Right cardiac atrium (tissue), 5 donors: ENCODE data around the gene GSK3A. TPM values are rescaled to one million over a fixed set of nuclear protein-coding genes. Genes with fewer than 3 reads are reported as not detected.

Source experiments
- ATAC-seq, 2 donors: fragments of 200-7000 bp; cut with Tn5 transposase; one replicate each; pipeline versions ENCODE4 v1.8.0 to v1.9.1; 2020; ENCODE audit warnings: moderate library complexity in 2 of 2, mild to moderate bottlenecking in 1 of 2
- DNase-seq, 3 donors: peaks; one replicate each; pipeline ENCODE4 v3.0.0-alpha.2; 2020
- H3K27ac ChIP-seq: one replicate; pipeline ENCODE4 v1.5.1; 2013; ENCODE audit warnings: mild to moderate bottlenecking, low read length, control low read depth, moderate library complexity
- H3K27me3 ChIP-seq: one replicate; pipeline ENCODE4 v1.6.1; 2013; ENCODE audit not compliant: control insufficient read depth, insufficient read depth
- H3K4me1 ChIP-seq: one replicate; pipeline ENCODE4 v1.6.1; 2013; ENCODE audit warnings: low read length; ENCODE audit not compliant: control insufficient read depth, insufficient read depth
- H3K4me3 ChIP-seq: one replicate; pipeline ENCODE4 v1.5.1; 2013; ENCODE audit warnings: low read length, control low read depth
- H3K9me3 ChIP-seq: one replicate; pipeline ENCODE4 v1.6.1; 2013; ENCODE audit warnings: low read length; ENCODE audit not compliant: control insufficient read depth
- WGBS: extraction: QIAGEN DNeasy Blood & Tissue Kit; methylation state at CpG from one replicate; pipeline ENCODE4 v1.1.7; 2013; 5-methylcytosine and 5-hydroxymethylcytosine counted together
- intact Hi-C, 4 donors: fragments of 100-400 bp; cut with DNase I; formaldehyde crosslinking; loops; one replicate each; pipeline versions ENCODE4 v1.11.0 to v1.14.0; 2022 to 2023
- polyA plus RNA-seq: library from polyadenylated mRNA; stranded (reverse); fragments of 200-250 nt; gene quantifications from one replicate; pipeline ENCODE4 v1.2.3, GENCODE V29; 2013
- total RNA-seq, 4 donors: library from RNA; stranded (reverse); fragmentation: NEBNext Ultra II Directional; extraction: Animal tissue kit (Norgen Biotek cat#: 25700); gene quantifications; one replicate each; pipeline ENCODE4 v1.2.1, GENCODE V29; 2021
- donor health status: healthy with polysubstance abuse.
- donor health status: DM: no; HTN: yes; CAD: no.
- donor health status: DM: no; HTN: no; CAD: no.
- donor health status: DM: no; HTN: yes; CAD: no; lungs with severe emphysema.
- donor health status: DM: yes; HTN: yes; CAD: no.

The GSK3A gene
- total and polyA plus RNA-seq, 5 donors: 32.0 to 46.5 (median 36.2) TPM

GRCh38 chr19:42233106-42233505 is 9.3 kb downstream of the GSK3A start:
- Histone ChIP-seq H3K27me3 (no peaks in the 10 kb centered on the region), H3K27ac (no peak overlapping the region), H3K9me3 (no peaks in the 10 kb centered on the region), H3K4me1 (no peaks in the 10 kb centered on the region), H3K4me3 (no peak overlapping the region)
- 70% methylated on average over 7 of the region's 7 CpGs for WGBS
- DNase-seq (no peak), ATAC-seq (no peak)
- intact Hi-C loops: no loop called here

GRCh38 chr19:42232435-42232834 is 10.0 kb downstream of the GSK3A start:
- ATAC-seq: no peak
- 91% methylated on average over 10 of the region's 10 CpGs for WGBS

GRCh38 chr19:42230571-42230970 is 11.8 kb downstream of the GSK3A start:
- 84% methylated on average over 4 of the region's 4 CpGs for WGBS
- Histone ChIP-seq H3K4me3 (no peak overlapping the region), H3K9me3 (no peaks in the 10 kb centered on the region), H3K4me1 (no peaks in the 10 kb centered on the region), H3K27ac (no peak overlapping the region), H3K27me3 (no peaks in the 10 kb centered on the region)
- intact Hi-C loops: no loop called here
- no peak for ATAC-seq
- DNase-seq: no peak

More at GRCh38 chr19:42232435-42232834, 10.0 kb downstream of the GSK3A start:
- no peaks in the 10 kb centered on the region for H3K9me3 ChIP-seq
- intact Hi-C loops: no loop called here
- DNase-seq: no peak
- no peak overlapping the region for H3K4me3 ChIP-seq
- H3K27me3 ChIP-seq: no peaks in the 10 kb centered on the region
- no peaks in the 10 kb centered on the region for H3K4me1 ChIP-seq
- H3K27ac ChIP-seq: no peak overlapping the region

GRCh38 chr19:42229855-42230351 is 12.5 kb downstream of the GSK3A start:
- intact Hi-C loops: no loop called here
- no peaks in the 10 kb centered on the region for H3K4me1 ChIP-seq
- ATAC-seq (peak in 1 of 2 donors; percentile 18), DNase-seq (no peak)
- H3K27ac ChIP-seq: no peak overlapping the region
- 48% methylated on average over 8 of the region's 8 CpGs for WGBS
- no peaks in the 10 kb centered on the region for H3K9me3 ChIP-seq
- no peaks in the 10 kb centered on the region for H3K27me3 ChIP-seq
- no peak overlapping the region for H3K4me3 ChIP-seq

DNA sequence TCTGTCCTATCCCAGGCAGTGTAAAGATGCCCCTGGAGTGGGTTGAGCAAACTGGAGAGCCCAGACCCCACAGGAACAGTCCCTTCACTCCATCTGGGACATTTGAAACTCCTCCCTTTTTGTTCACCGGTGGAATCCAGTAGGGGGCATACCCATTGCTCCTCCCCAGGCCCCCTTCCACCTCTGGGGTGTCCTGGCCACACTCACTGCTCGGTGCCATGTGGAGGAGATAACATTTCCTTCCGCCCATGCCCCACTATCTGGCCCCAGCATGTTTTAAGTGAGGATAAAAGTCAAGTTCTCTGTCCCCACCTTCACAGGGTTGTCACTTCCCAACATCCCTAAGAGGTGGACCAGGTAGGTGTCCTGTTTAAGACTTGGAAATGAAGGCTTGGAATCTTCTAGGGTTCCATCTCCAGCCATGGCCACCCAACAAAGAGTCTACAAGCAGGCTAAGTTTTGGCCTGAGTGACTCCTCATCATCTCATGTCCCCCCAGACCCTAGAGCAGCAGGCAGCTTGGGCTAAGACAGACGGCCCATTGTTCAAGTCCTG is 13.0 kb downstream of the GSK3A start:
- H3K4me1 ChIP-seq: no peaks in the 10 kb centered on the region
- H3K27ac ChIP-seq: no peak overlapping the region
- no peak overlapping the region for H3K4me3 ChIP-seq
- H3K27me3 ChIP-seq: no peaks in the 10 kb centered on the region
- no peak for DNase-seq
- 56% methylated on average over 4 of the region's 4 CpGs for WGBS
- no peak for ATAC-seq
- no peaks in the 10 kb centered on the region for H3K9me3 ChIP-seq
- intact Hi-C loops: no loop called here

DNA sequence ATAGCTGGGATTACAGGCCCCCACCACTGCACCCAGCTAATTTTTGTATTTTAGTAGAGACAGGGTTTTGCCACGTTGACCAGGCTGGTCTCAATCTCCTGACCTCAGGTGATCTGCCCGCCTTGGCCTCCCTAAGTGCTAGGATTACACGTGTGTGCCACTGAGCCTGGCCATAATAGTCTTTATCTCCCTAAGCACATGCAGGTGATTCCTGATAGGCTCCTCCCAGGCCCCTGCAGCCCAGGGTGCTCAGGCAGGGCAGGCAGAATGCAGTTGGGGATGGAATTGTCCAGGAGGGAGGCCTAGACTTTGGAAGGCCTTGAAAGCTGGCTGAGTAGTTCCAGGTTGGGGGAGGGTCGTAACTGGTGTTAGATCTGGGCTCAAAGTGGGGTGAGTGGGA is 13.8 kb downstream of the GSK3A start:
- Histone ChIP-seq H3K27ac (no peak overlapping the region), H3K4me3 (no peak overlapping the region), H3K9me3 (no peaks in the 10 kb centered on the region), H3K4me1 (no peaks in the 10 kb centered on the region), H3K27me3 (no peaks in the 10 kb centered on the region)
- 72% methylated on average over 4 of the region's 4 CpGs for WGBS
- DNase-seq (no peak), ATAC-seq (no peak)
- intact Hi-C loops: no loop called here

DNA sequence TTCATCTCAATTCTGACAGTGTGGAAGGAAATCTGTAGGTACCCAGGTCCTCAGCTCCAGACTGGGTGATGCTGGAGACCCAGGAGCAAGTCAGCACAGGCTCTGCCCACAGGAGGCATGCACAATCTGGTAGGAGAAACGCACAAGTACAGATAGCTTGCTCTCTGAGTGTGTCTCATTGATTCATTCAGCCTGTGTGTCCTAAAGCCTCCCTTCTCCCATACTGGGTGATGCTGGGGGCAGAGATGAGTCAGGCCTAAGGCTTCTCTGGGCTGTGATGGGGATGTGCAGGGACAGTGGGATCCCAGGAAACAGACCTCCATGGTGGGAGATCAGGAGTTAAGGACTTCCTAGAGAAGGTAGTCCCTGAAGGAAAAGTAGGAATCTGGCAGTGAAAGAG is 15.5 kb downstream of the GSK3A start:
- DNase-seq (no peak), ATAC-seq (no peak)
- H3K27me3 ChIP-seq: no peaks in the 10 kb centered on the region
- intact Hi-C loops: no loop called here
- H3K9me3 ChIP-seq: no peaks in the 10 kb centered on the region
- WGBS: 89% methylated on average over 1 of the region's 1 CpG
- H3K27ac ChIP-seq: no peak overlapping the region
- H3K4me1 ChIP-seq: no peaks in the 10 kb centered on the region
- H3K4me3 ChIP-seq: no peak overlapping the region

GRCh38 chr19:42225718-42226292 is 16.6 kb downstream of the GSK3A start:
- Histone ChIP-seq H3K27me3 (no peaks in the 10 kb centered on the region), H3K27ac (no peak overlapping the region), H3K4me3 (no peak overlapping the region), H3K9me3 (no peaks in the 10 kb centered on the region), H3K4me1 (no peaks in the 10 kb centered on the region)
- 95% methylated on average over 33 of the region's 33 CpGs for WGBS
- intact Hi-C loops: no loop called here
- no peak for ATAC-seq
- no peak for DNase-seq

DNA sequence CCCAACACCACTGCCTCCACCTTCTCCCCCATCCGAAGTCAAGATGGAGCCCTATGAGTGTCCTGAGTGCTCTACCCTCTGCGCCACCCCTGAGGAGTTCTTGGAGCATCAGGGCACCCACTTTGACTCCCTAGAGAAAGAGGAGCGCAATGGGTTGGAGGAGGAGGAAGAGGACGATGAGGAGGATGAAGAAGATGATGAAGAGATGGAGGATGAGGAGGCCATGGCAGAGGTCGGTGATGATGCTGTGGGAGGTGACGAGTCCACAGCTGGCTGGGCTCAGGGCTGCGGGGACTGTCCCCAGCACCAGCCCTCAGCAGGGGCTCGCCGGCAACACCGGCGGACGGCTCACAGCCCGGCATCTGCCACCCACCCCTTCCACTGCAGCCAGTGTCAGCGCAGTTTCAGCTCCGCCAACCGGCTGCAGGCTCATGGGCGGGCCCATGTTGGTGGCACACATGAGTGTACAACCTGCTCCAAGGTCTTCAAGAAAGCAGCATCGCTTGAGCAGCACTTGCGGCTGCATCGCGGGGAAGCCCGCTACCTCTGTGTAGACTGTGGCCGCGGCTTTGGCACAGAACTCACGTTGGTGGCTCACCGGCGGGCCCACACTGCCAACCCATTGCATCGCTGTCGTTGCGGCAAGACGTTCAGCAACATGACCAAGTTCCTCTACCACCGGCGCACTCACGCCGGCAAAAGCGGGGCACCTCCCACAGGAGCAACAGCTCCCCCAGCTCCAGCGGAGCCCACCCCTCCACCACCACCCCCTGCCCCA is 17.3 kb downstream of the GSK3A start:
- H3K4me3 ChIP-seq: no peak overlapping the region
- intact Hi-C loops: no loop called here
- no peak overlapping the region for H3K27ac ChIP-seq
- no peaks in the 10 kb centered on the region for H3K27me3 ChIP-seq
- ATAC-seq: no peak
- H3K4me1 ChIP-seq: peaks cover 2% of the 10 kb centered on the region
- no peak for DNase-seq
- WGBS: 95% methylated on average over 37 of the region's 37 CpGs
- H3K9me3 ChIP-seq: no peaks in the 10 kb centered on the region

GRCh38 chr19:42220751-42221097 is 21.7 kb downstream of the GSK3A start:
- no peak for DNase-seq
- intact Hi-C loops: no loop called here
- no peak for ATAC-seq
- H3K4me3 ChIP-seq: peak overlapping the region; percentile 48
- no peak overlapping the region for H3K27ac ChIP-seq
- WGBS: 1% methylated on average over 6 of the region's 6 CpGs
- H3K4me1 ChIP-seq: peaks cover 10% of the 10 kb centered on the region
- no peaks in the 10 kb centered on the region for H3K9me3 ChIP-seq
- no peaks in the 10 kb centered on the region for H3K27me3 ChIP-seq
